Ramos (cell line): ENCODE results near the gene FUT2.

Experiments used
- in situ Hi-C: fragments of 300-500 bp; cut with MboI; formaldehyde crosslinking; loops from one replicate; pipeline ENCODE4 v1.14.3; 2022; ENCODE audit warnings: low sequenced_read_pairs; ENCODE audit not compliant: unreplicated experiment

Gene FUT2

DNA sequence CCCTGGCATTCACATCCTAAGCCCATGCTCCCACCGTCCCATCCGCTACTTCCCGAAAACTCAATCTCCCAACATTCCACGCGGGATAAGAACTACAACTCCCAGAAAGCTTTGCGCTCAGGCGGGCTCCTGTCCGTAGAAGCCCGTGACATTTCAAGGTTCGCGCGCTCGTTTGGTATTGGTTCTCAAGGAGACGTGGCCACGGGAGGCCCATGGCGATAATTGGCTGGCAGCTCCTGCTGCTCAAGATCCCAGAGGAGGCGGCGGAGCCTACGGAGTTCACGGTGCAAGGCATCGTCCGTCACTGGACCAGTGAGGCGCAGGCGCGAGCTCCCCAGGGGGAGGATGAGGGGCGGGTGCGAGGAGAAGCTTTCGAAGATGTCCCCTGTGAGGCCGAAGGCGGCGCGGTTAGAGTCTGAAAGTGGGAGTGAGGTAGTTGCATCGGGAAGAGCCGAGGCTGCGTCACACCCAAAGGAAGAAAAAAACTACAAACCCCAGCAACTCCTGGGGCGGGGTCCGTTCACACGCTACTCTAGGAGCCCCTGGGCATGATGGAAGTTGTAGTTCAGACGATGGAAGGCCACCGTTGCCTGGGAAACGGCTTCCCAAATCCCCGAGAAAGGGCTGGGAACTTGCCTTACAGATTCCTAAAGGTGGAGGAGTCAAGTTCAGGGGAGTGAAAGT is 25.0 kb downstream of the FUT2 start:
- in situ Hi-C loops, result no loop called here

DNA sequence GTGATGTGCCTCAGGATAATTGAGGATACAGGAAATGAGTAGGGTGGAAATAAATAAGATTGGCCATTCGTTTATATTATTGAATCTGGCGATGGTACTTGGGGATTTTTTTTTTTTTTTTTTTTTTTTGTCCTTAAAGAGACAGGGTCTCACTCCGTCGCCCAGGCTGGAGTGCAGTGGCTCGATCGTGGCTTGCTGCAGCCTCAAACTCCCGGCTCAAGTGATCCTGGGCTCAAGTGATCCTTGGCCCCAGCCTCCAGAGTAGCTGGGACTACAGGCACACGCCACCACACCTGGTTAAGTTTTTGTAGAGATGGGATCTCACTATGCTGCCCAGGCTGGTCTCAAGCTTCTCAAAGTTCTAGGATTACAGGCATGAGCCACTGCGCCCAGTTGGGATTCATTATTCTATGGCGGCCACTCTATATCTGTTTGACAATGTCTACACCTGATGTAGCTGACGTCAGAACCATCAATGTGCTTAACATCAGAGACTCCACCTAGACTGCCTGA is 26.5 kb downstream of the FUT2 start:
- in situ Hi-C loops, result no loop called here

DNA sequence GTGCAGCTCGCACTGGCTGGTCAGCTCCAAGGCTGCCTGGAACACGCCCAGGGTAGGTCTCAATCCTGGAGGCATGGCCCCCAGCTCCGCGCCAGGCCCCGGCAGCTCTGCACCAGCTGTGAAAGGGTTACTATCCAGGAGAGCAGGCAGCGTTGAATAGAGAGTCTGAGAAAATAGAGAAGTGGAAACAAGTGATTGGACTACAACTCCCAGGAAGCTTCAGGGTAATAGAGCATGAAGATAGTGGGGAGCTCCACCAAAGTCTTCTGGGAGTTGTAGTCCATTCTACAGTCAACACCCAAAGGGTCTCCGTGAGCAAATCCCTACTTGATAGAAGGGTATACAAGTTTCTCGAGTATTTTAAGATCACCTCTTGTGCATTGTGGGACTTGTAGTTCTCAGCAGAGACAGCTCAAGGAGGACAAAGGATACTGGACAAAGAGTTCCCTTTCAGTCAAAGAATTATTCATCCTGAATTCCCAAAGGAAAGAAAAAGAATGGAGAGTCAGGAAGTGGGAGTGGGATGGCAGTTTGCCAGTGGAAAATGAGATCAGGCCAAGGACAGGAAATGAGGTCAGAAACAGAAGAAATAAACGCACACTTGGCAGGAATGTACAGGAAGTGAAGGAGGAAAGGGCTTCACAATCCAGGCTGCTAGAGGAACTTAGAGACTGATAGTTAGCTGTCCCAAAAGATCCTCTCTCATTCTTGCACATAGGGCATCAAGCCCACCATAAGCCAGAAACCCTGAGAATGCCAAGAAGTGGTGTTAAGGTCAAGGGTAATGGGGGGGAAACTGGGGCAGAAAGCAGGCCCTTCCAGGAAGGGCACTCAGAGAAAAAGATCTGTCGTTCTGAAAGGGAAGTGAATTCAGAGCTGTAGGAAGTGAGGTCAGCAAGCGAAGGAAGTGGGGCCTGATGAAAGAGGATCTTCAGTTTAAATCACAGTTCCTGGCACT is 29.3 kb downstream of the FUT2 start:
- in situ Hi-C loops, result no loop called here

DNA sequence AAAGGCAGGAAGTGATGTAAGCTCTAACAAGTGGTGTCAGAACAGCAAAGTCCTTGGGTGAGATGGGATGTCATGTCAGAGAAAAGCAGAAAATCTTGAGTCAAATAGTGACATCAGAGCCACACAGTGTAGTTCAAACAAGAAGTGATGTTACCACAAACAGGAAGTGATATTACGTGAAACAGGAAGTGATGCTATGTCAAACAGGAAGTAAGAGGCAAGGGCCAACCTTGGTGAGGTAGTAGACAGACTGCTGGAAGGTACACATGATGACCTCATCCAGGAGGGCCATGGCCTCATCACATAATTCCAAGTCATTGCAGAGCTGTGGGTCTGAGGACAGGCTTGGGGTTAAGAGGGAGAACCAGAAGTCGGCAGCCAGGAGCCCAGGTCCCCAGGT is 30.8 kb downstream of the FUT2 start:
- in situ Hi-C loops, result no loop called here

DNA sequence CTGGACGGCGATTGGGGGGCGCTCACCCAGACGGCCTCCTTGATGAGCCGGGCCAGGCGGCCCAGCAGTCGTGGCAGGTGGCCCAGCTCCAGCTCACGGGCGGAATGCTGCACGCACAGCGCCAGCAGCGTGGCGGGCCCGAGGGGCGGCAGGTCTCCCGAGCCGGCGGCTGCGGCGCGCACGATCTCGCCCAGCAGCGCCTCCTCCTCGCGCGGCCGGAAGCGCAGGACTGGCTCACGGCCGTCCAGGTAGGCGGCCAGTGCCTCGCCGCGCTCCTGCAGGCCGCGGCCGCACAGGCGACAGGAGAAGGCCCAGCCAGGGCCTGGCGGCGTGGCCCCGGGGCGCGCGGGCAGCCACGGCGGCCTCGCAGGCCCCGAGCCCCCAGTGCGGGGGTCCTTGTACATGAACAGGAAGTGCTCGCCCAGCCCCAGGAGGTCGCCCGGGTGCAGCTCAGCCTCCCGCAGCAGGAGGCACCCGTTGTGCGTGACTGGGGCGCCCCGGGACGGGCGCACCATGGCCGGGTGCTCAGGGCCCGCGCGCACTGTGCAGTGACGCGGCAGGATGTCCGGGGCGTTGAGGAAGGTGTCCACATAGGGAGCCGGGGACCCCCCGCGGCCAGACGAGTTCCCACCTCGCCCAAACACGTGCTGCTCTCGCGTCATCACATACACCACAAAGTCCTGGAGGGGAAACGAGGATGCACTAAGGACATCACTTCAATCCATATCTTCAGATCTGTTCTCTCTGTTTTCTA is 33.3 kb downstream of the FUT2 start:
- in situ Hi-C loops, result no loop called here

DNA sequence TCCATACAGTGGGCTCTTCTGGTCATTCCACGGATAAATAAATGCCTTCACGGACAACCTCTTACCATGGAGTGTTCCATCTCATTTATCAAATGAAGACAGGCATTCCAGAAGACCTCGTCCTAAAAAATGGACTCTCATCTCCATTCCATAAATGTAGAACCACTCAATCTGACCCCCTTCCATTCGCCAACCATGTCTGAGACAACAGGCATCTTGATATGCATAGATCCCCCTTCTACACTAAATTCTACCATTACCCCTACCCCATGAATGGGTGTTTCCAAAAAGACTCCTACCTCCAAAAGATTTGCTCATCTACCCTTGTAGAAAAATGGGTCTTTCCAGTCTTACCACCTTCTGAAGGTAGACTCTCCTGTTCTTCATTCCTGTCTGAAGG is 35.7 kb downstream of the FUT2 start:
- in situ Hi-C loops, result no loop called here

DNA sequence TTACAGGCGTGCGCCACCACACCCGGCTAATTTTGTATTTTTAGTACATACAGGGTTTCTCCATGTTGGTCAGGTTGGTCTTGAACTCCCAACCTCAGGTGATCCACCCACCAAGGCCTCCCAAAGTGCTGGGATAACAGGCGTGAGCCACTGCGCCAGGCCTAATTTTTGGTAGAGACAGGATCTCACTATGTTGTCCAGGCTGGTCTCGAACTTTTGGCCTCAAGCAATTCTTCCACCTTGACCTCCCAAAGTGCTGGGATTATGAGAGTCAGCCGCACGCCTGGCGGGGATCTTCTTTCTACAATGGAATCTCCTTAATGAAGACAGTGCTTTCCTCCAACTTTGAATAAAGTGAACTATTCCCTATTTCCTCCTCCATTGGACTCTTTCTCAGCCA is 38.9 kb downstream of the FUT2 start:
- in situ Hi-C loops, result no loop called here

DNA sequence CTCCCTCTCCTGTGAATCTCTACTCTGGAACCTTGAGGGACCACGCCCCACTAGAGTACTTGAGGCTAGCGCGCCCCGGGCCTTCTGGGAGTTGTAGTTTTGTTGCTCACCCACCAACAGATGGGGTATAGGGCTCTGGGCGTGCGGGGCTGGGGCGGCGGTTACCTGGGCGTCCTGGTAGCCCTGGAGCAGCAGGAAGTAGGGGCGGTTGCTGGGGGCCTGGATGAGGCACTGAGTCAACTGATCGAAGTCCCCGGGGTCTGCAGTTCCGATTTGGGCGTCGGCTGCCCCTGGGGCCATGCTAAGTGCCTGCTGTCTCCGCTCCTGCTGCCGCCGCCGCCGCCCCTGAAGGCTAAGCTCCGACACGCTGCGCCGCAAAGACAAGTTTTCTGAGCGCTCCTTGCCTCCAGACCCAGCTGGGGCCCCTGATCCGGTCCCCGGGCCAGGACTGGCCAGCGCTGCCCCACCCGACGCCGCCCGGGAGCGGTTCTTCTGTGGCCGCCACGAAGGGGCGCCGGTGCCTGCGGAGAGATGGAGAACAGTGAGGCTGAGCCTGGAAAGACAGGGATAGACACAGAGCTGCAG is 39.4 kb downstream of the FUT2 start:
- in situ Hi-C loops, result no loop called here

DNA sequence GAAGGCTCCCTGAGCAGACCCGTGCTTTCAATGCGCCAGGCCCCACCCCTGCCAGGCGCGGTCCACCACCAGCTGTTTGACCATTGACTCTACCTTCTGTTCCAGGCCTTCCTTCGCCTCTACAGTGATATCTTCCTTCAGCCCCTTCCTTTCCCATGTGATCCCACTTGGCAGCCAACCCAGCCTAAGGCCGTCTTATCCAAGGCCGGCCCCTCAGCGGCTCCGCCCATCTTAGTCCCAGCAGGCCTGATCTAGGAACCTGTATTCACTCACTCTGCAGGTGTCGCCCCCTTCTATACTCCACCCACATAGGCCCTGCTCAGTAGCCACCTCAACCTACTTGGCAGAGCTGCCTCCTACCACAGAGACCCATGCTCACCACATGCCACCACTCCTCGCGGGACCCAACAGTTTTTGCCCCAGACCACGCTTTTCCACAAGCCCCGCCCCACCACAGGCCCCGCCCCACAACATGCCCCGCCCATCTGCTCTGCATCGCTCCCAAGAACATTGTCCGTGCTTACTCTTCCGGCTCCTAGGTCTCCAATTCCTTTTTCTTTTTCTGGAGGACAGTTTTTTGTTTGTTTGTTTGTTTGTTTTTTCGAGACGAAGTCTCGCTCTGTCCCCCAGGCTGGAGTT is 41.7 kb downstream of the FUT2 start:
- in situ Hi-C loops, result no loop called here

DNA sequence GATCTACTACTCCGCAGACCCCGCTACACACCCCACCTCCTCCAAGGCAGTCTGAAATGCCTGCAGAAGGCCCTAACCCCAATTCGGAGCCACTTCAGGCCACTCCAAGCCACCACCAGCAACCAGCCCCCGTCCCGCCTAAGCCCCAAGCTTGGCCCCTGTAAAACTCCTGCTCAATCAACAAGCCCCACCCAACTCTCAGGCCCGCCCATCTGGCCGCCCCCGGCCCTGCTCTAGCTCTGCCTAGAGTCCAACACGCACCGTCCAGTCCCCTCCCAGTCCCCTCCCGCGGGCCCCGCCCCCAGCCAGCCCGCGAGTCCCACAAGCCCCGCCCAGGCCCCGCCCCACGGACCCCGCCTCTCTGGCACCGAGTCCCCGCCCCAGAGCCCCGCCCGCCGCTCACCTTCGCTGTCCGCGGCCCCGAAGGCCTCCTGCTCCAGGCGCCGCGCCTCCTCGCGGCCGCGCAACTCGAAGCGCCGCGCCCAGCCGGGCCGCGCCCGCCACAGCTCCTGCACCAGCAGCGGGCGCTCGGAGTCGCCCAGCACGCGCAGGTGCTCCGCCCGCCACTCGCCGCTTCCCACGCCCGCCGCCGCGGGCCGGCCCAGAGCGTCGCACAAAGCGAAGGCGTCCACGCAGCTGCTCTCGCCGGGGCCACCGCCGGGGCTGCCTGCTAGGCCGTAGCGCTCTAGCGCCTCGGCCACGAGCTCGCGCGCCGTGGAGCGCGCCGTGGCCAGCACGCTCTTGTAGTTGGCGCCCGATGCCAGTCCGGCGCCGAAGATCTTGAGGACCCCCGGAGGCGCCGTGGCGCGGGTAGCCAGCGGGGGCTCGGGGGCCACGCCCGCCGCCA is 43.0 kb downstream of the FUT2 start:
- in situ Hi-C loops, result no loop called here

DNA sequence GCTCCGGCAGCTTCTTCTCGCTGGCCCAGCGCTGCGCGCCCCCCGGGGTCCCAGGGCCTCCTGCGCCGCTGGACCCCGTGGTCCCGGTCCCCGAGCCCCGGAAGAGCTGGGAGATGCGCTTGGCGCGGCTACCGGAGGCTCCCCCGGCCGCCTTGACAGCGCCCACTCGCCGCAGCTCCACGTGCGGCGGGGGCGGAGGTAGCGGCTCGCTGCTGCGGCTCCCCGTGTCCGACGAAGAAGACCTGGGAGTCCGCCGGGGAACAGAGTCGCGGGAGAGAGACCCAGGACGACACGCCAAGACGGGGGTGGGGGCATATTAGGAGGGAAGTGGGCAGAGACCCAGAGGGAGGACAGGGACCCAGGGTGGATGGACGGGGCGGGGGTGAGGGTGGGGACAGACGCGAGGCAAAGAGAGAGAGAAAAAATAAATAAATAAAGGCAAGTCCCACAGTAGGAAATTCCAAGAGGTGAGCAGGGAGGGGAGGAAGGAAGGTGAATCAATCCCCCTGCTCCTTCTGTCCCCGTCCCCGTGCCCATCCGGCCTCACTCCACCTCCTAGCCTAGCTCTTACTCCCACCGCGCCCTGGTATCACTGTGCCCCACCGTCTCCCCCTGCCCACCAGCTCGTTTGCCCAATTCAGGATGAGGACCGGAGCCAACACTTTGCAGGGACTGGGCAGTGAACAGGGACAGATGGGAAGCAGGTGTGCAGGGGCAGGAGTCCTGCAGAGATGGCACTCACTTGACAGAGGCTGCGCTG is 43.8 kb downstream of the FUT2 start:
- in situ Hi-C loops, result no loop called here

DNA sequence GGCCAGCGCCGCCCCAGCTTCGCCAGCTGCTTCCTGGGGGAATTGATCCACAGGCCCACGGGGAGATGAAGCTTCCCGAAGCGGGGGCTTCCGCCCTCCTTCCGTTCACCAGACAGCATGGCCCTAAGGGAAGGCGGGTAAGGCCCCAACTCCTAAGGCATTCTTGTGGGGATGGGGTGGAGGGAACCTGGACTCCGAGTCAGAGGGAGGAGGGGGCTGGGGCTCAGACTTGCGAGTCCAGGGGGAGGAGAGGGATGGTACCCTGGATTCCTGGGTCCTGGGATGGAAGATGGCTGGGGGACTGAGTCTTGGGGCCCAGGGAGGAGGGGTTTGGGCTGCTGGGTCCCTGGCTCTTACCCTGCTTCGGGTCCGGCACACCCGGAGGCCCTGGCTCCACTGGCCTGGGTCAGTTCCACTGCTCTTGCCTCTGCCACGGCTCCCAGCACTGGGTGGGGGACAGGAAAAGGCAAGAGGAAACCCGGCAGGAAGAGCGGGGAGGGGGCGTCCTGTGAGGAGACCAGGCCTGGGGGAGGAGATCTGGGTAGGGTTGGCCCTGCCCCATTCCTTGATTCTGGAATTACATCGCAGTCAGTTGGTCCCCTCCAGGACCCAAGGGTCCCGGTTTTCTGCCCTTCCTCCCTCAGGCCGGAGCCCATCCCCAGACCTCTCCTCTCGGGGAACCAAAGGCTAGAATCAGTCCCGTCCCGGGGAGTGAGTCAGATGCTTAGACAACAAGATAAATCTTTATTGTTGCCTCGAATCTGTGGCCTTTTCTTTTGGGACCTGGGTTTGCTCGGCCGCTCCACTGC is 44.6 kb downstream of the FUT2 start, which contains the start of gene RASIP1:
TSS of gene RASIP1 (minus strand) at position 447 of the 809 bp plus-strand sequence. CDS start at position 119, 328 bp downstream.
- in situ Hi-C loops, result no loop called here

DNA sequence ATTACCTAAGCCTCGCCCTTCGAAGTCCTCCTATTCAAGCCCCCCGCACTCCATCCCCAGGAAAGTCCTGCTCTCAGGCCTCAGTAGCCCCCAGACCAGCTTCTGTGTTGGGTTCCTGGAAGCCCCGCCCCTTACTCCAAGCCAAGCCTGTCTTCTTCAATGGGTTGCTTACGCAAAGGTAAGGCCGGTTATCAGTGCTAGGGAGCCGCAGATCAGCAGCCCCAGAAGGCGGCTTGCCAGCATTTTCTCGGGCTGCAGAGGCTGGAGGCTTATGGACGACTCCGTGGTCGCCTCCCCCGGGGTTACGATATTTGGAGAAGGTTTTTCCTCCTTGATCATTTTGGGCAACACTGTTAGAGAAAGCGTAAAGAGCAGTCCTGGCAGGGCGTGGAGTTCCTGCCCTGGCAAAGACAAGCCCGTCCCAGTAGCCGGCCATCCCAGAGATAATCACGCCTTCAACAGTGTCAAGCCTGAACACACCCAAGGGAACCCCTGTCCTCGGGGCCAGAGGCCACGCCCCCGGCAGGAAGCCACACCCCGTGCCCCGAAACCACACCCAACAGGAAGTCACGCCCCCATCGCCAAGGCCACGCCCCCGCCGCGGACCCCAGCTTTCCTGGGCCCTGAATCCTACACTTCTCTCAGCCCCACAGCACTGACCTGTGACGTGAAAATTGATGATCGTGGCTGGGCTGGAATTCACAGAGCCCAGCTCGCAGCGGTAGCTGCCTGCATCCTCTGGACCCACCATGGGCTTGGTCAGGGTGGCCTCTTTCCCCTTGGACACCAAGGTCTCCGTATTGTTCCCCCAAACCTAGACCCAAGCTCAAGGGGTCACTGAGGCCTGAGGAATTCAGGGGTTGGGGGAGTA is 45.6 kb downstream of the FUT2 start:
- in situ Hi-C loops, result no loop called here

DNA sequence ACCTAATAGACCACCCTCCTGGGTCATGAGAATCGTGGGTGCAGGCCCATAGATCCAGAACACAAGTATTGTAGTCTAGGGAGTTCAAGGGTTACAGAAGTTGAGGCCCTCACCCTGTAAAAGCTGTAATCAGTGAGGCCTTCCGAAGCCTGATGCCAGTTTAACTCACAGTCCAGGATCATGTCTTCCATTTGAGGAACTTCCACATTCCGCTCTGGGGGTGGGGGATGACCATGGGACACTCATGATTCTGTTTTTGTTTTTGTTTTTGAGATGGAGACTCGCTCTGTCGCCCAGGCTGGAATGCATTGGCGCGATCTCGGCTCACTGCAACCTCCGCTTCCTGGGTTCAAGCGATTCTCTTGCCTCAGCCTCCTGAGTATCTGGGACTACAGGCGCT is 46.3 kb downstream of the FUT2 start:
- in situ Hi-C loops, result no loop called here

DNA sequence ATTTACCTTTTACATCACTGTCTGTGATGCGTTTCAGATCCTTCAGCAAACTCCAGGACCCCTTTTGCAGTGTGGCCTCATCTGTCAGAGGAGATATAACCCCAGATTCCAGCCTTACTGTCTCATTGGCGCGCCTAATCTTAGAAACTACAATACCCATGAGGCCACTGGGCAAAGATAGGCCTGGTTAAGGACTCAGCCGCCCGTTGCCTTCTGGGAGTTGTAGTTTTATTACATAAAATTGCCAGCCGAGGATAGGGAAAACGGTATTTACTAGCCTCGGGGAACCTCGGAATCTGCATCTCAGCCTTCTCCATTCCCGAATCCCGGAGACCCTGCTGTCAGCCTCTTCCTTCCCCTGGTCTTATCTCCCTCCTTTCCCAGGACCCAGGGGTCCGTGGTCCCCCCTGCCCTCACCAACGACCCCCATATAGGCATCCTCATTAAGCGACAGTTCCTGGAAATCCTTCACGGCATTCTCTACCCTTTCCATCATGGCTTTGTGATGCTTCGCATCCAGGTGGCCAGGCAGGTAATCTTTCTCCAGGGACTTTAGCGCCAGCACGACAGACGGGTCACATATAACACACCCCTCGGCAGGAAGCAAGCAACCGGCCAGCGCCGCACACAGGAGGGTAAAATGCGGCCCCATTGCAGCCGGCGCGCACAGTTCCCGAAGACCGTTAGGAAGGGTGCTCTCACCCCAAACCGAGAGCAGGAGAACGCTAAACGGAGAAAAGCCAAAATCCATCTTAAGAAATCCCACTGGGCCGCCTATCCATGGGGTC is 49.6 kb downstream of the FUT2 start:
- in situ Hi-C loops, result no loop called here

DNA sequence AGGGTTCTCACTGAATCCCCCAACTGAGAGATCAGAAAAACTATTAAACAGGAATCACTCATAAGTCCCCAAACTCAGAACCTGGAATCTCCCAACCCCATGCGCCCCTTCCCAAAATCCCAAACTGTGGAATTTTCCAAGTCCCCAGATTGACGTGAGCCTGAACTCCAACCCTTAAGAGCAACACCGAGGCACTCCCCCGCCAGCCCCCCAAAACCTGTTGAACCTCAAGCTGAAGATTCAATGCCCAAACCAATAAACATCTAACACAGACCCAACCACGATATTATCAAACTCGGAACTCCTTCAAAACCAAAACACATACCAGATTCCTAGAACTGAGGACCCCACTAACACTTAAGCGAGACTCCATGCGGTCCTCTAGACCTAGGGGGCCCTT is 50.3 kb downstream of the FUT2 start:
- in situ Hi-C loops, result no loop called here
